Amniotic epithelial cell (primary cell): ENCODE results near the gene SYTL3.
A peak's percentile ranks its signal among the peaks of the same experiment; 100 is the strongest.
"Not testable (repeated sequence)": the region's sequence is repeated elsewhere in the genome, so short reads cannot be mapped to it uniquely, and the experiment has no call there.

Experiments
- DNase-seq: peaks from one replicate; pipeline ENCODE4 v3.0.0-alpha.2; 2010; ENCODE audit warnings: low read depth

SYTL3 gene

DNA sequence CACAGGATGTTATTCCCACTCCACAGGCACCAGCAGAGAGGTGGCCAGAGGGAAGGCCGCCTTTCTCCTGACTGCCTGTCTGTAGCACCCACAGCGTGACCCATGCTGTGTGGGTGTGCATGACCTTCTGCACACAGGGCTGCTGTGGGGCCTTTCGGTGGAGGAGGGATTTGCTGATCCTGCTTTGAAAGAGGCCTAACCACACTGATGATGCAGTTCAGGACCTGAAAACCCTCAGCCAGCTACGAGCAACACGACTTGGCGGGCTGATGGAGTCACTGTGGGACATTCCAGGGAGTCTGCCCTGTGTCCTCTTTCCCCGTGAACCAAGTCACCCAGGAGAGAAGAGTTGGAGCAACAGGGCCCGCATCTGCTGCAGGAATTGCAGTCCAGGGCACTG lies 49.1 kb downstream of the SYTL3 start:
- DNase-seq: peak; percentile 60

DNA sequence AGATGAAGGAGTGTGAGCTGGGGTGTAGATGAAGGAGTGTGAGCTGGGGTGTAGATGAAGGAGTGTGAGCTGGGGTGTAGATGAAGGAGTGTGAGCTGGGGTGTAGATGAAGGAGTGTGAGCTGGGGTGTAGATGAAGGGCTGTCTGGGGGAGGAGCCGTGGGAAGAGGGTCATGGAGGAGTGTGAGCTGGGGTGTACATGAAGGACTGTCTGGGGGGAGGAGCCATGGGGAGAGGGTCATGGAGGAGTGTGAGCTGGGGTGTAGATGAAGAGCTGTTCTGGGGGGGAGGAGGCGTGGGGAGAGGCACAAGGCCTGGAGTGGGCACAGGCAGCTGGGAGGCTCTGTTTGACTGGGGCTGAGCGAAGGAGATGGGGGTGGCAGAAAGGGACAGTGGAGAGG lies 51.4 kb downstream of the SYTL3 start:
- not testable (repeated sequence) for DNase-seq

DNA sequence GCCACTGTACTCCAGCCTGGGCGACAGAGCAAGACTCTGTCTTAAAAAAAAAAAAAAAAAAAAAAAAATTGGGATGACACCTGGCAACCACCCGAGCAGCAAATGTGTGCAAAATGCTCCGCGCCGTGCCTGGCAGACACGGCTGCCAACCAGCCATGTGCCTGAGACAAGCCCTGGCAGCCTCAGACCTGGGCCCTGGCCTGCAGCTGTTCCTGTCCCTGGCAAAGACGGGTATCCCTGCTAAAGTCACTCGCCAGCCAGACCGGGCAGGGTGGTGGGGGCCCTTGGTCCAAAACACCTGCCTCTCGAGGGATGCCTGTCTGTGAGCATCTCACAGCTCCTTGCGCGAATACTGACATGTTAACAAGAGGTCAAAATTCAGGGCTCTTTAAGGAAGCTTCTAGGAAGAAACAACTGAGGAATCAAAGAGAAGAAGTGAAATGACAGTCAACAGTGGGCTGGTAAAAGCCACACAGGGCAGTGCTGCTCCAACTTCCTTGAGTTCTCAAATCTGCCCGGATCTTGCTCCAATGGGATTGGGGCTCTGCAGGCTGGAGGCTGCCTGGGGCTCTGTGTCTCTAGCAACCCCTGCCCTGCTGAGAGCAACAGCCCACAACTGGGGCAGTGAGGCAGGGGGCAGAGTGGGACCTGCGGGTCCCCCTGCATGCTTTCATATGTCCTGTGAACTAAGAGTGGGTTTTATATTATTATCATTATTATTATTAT lies 53.4 kb downstream of the SYTL3 start:
- DNase-seq: no peak

DNA sequence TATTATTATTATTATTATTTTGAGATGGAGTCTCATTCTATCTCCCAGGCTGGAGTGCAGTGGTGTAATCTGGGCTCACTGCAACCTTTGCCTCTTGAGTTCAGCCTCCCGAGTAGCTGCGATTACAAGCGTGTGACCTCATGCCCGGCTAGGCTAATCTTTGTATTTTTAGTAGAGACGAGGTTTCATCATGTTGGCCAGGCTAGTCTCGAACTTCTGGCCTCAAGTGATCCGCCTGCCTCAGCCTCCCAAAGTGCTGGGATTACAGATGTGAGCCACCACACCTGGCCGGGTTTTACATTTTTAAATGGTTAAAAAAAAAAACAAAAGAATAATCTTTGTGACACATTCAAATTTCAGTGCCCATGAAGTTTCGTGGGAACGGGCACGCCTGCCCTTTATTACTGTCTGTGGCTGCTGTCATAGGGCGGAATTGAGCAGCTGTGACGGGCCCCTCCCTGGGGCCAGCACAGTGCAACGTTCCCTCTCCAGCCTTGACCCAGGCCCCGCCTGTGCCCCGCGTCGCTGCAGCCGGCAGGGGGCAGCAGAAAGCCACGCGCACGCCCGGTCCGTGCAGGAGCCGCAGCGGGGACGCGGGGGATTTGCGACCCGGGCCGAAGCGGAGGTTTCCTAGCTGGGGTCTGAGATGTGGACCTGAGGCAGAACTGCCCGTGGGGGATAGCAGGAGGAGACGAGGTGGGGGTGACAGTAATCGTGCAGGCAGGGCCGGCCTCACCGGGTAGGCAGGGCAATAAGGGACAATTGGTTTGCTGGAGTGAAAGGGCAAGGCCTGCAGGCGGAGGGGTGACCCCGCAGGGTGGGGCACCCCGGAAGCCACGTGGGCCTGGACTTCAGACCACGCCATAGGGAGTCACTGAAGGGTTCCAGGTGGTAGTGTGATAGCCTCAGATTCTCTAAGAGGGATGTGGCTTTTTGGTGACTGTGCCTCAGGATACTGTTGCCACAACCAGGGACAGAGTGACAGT lies 54.3 kb downstream of the SYTL3 start:
- peak; percentile 28 for DNase-seq

DNA sequence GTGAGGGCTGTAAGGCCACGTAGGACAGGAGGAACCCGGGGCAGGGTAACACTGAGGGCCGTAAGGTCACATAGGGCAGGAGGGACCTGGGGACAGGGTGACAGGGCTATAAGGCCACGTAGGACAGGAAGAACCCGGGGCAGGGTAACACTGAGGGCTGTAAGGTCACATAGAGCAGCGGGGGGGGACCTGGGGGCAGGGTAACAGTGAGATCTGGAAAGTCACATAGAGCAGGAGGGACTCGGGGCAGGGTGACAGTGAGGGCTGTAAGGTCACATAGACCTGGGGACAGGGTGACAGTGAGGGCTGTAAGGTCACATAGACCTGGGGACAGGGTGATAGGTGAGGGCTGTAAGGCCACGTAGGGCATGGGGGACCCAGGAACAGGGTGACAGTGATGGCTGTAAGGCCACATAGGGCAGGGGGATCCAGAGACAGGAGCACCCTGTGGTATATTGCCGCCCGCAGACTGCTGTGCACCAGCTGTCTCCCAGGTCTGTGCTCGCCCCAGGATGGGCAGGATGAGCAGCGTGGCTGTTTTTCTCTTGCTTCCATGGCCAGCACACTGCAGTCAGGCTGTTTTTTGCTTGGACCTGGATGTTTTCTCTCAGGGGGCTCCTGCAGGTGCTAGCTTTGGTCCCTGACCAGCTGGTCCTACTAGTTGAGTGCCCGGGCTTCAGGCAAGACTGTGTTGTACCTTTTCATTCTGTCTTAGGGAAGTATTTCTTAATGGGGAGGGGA lies 55.7 kb downstream of the SYTL3 start:
- no peak for DNase-seq

DNA sequence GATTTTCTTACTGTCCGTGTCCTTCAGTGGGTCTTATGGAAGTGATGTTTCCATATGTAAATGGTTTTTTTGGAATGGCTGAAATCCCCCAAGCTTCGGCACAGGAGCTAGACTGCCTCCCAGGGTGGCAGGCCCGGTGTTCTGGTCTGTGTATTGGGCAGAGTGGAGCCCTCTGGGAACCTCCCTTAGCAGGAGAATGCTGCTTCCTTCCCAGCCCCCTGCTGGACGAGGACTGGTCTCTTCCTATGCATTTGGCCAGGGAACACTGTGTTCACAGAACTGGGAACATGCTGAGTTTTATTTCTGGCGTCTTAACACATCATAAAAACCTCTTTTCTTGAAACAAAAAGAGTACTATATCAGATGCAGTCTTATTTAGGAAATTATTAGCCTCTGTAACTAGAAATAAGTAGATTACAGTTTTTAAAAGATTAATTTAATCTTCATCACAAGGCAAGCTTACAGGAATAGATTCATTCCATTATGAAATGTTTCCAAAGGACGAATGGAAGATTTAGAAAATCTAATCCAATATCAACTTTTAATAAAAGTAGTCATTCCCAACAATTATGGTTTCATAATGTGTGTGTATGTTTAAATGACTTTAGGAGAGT lies 56.6 kb downstream of the SYTL3 start:
- peak; percentile 52 for DNase-seq

DNA sequence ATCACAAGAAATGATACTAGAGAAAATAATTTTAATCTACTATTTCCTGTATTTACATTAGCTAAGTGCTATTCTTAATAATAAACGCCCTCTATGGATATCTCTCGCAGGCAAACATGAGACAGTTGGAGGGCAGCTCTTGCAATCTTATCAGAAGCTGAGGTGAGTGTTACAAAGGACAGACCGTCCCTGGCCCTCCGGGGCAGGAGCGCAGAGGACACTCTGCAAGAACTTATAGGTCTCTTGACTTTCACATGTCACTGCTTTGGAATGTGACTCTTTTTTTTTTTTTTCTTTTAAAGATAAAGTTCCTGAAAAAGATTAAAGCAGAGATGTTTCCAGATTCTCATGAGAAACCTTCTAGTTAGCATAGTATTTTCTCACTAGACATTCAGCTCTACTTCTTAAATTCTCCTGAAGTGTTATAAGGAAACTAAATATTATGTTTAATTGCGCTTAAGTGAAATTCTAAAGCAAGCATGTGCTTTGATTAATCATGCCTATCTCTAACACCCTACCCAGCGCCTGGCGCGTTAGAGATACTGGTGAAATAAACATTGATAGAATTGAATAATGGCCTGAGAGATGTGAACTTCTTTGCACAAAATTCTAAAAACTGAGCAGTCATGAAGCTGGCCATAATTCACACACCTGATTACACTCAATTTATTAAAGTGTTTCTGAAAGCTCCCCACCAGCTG lies 57.4 kb downstream of the SYTL3 start:
- DNase-seq: peak; percentile 73

DNA sequence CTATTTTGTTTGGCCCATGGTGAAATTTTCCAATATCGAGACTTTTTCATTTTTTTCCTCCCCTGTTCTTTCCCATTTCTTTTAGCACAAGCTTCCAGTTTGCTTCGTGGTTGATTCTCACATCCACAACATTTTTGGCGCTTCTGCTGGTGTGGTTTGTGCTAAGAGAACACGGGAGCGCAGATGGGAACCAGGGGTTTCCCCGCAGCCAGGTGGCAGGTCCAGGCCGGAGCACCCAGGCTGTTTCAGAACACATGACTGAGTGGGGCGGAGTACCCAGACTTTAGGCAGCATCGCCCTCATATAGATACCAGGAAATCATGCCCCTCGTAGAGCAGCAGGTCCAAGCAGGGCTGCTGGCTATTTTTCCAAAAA lies 58.0 kb downstream of the SYTL3 start:
- peak; percentile 37 for DNase-seq

DNA sequence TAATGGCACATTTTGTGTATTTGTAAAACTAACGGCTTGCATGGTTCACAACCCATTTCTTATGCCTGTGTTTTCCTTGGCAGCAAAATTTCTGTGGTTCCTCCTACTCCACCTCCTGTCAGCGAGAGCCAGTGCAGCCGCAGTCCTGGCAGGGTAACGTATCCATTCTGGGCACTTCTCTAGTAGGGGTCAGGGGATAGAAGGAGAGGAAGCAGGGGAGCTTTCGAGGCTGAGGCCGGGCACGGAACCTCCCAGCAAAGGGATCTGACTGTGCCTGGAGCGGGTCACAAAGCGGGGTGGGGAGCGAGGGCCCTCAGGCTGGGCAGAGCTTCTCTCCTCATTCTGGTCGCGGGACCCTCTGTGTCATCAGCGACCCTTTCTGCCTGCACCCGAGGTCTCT lies 58.4 kb downstream of the SYTL3 start:
- DNase-seq: peak; percentile 61

DNA sequence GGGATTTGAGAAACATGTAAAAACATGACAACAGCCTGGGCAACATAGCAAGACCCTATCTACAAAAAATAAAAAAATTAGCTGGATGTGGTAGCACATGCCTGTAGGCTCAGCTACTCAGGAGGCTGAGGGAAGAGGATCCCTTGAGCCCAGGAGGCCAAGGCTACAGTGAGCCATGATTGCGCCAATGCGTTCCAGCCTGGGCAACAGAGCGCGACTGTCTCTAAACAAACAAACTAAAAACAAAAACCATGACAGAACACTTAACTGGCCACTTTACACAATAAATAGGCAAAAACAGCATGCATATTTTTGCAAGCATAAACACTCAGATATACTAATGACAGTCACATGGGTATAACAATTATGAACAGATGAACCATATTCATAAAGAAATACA lies 60.0 kb downstream of the SYTL3 start:
- no peak for DNase-seq

DNA sequence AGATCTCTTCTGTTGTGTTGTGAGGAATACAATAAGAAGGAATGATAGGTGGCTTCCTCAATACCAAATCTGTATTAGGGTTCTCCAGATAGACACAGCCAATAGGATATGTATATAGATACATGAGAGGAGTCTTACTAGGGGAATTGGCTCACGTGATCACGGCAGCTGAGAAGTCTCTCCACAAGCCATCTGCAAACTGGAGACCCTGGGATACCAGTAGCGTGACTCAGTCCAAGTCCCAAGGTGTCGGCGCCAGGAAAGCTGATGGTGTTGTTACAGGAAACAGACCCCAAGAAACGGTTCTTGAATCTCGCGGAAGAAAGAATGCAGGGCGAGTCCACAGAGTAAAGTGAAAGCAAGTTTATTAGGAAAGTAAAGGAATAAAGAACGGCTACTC lies 61.4 kb downstream of the SYTL3 start:
- peak; percentile 69 for DNase-seq

DNA sequence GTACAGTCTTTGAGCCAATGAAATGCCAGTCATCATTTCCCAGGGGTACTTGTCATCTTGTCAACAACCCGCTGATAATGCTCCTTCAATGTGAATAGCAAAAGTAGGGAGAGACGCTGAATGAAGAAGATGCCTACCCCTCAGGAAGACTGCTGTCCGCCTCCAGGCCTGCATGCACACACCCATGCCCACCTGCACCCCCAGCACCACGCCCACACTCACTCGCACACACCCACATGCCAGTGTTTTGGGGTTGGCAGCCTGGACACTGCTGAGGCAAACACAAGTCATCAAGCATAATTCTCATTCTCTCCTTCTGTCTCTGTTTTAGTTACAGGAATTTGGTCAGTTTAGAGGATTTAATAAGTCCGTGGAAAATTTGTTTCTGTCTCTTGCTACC lies 63.6 kb downstream of the SYTL3 start:
- no peak for DNase-seq

DNA sequence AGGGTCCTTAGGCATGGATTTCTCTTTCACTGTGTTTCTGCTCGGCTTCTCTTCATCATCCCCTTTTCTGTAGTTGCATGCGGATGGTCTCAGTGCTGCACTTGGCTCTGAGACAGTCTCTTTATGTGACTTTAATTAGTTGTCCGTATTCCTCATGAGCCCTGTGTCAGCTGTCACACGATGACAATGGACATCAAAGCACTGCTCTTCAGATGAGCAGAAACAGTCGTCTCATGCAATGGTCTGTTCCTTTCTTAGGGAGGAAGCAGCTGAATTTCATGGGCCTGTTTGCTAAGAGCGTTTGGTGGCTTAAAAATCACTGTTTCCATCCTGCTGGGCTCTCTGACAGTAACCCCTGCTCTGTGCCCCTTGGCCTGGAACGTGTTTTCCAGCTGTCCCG lies 64.9 kb downstream of the SYTL3 start:
- no peak for DNase-seq

DNA sequence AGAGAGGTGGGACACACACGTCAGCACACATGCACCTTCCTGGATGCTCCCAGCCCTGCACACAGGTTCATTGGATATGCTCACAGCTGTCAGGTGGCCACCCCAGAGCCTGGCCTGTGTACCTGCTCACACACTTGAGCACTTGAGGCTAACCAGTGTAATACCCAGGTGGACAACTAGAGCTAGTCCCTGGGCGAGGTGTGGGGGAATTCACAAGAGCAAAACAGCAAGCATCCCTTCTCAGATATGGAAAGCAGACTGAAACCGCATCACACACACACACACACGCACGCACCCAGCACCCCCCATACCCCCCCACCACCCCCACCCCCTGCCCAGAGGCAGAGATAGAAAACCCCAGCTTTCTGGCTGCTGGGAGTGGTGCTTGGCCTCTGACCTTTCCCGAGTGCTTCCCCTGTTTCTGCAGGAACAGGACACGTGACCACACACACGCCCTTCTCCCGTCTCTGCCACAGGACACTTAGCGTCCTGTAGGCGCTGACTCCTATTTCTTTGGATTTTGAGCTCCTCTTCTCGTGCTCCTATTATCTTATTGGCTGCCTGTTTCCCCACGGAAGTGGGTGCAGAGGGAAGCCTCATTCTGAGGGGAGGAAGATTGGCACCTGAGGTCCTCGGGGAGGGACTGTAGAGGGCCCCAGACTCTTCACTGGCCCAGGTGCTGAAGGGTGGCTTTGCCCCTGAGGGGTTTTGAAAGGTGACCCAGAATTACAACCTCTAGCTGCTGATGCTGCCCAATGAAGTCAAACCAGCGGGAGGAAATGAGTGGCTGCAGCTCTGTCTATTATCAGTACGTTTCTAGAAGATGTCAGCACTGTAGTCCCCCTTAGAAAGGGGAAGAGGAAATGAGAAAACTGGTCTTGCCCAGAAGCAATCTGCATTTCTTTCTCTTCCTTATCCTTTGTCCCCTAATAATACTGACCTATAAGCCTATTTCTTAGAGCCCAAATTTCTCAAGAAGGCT lies 65.8 kb downstream of the SYTL3 start:
- no peak for DNase-seq

DNA sequence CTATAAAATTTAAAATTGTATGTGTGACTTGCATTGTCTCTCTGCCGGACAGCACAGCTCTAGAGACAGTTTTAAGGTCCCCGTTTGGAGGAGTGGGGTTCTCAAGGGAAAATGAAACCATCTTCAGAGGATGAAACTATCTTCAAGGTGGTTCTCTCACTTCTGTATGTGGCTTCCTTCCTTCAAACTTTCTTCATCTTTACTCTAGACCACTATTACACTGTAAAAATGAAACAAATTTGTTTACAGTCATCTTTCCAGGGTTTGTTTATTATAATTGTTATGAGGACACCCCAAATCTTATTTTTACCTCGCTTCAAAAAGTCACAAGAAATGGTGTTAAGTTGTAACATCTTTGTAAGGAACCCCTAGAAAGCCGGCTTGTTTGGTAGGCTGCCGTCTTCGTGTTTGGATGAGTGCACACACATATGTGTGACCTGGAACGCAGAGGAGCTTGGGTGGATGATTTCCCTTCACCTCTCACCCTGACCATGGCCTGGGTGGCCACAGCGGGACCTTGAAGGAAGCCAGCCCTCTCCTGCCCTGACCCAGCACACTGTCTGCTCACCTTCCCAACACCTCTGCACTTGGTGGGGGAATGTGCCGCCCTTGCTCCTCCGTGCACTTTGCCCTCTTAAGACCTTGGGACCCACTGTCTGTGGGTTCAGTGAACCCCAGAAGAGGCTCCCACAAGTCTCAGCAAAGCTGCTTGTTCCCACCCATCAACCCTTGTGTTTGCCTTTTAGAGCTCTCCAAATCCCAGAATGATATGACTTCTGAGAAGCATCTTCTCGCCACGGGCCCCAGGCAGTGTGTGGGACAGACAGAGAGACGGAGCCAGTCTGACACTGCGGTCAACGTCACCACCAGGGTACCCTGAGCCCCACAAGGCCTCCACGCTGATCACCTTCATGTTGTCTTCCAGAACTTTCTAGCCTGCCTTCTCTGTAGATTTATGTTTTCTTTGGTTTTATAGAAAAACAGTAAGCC lies 67.8 kb downstream of the SYTL3 start:
- no peak for DNase-seq

DNA sequence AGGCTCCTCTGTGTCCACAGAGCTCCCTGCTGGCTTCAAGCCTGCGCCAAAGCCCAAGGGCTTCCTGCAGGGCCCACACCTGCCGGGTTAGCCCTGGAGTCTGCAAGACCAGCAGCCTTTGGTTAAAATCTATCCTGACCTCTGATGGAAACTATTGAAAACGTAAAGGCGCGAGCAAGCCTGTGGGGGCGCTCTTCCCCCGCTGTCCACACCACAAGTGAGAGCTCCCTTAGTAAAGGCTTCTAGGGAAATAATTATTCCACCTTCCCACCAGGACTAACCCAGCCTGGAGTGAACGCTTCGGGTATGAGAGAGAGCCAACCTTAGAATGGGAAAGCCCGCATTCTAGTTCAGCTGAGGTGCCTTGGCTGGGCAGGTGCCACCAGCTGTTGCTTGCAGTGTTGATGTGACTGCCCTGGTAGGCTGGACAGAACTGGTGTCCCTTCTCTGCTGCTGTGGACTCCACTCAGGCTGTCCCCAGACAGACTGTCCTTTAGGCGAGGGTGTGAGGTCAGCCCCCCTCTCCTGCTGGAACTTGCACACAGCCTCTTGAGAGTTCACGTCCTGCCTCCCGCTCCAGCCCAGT lies 68.7 kb downstream of the SYTL3 start:
- peak; percentile 41 for DNase-seq

DNA sequence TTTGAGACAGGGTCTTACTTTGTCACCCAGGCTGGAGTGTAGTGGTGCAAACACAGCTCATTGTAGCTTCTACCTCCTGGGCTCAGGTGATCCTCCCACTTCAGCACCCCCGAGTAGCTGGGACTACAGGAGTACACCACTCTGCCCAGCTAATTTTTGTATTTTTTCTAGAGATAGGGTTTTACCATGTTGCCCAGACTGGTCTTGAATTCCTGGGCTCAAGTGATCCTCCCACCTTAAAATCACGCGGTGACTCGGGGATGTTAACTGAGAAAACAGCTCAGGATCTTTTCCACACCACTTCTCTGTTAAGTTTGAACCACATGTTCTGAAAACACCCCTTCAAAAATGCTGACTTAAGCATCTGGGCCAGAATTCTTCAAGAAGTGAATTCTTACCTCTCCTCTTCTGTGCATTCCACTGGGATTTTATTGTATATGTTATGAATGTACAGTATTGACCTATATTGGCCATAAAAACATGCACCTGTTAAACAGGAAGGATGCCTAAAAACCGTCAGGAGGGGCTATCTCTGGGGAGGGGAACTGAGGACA lies 72.4 kb downstream of the SYTL3 start:
- DNase-seq: no peak

DNA sequence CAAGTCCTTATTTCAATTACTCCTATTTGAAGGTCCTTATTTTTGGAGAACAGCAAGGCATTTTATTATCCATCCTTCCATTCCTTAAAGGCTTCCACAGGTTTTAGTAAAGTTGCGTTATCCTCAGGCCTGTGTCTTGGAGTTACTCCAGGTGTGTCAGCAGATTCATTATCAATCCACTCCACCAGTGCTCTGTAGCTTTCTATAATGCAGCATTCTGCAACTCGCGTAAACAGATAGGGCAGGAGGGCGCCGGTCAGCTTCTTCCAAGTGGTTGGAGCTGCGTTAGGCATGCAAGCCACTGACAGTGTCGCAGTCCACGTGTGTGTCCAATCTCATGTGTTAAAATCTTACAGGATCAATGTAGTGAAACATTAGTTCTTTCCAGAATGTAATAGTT lies 75.8 kb downstream of the SYTL3 start:
- no peak for DNase-seq
